GM21717 (cell line): Measurements from ENCODE around the gene YIF1A.

Experiments
- ATAC-seq: cut with Tn5 transposase; IDR thresholded peaks from one replicate; pipeline ENCODE4 v1.9.1; 2021; ENCODE audit warnings: mild to moderate bottlenecking, moderate library complexity; ENCODE audit not compliant: unreplicated experiment

The YIF1A gene

GRCh38 chr11:66248903-66249302, 40.0 kb downstream of the YIF1A start:
- no peak for ATAC-seq

GRCh38 chr11:66247801-66248200, 41.1 kb downstream of the YIF1A start:
- no peak for ATAC-seq

DNA sequence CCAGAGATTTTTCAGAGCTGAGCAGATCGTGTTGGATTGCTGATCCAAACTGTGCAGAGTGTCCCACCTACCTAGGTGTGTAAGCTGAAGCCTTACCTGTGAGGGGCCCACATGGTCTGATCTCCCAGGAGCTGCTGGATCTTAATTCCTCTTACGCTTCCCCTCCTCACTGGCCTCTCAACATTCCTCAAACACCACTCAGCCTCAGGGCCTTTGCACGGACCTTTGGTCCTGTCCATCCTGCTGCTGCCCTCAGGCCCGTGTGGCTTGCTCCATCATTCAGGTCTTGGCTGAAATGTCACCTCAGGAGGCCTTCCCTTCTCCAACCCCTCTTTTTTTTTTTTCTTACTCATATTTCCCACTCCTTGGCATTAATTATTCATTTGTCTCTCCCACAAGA, 41.6 kb downstream of the YIF1A start:
- no peak for ATAC-seq

- ATAC-seq: no peak
Observed at GRCh38 chr11:66243782-66244535, 45.0 kb downstream of the YIF1A start.

DNA sequence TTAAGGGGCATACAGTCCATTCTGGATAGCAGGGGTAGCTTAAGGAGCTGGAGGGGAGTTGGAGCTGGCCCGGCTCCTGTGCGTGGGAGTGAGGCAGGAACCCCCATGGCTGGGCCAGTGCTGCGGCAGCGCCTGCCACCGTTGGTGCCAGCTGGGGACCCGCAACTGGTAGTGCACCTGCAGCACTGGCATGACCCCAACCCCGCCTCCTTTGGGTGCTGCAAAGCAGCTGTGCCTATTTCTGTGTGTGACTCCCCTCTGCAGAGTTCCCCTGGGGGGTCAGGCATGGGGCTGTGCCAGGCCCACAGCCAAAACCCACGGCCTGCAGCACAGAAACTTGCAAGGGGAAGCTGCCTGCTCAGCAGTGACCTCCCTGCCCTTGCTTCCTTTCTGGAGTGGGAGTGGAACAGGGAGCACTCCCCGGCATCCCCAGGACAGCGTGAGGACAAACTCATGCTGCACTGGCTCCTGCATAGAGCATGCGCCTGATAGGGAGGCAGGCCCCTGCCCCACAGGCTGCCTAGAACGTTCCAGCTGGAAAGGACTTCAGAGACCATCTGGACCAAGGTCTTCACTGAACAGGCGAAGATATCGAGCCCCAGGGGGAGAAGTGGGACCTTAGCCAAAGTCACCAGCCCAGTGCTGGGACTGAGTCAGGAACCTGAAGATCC, 46.7 kb downstream of the YIF1A start:
- no peak for ATAC-seq

- no peak for ATAC-seq
Observed at GRCh38 chr11:66240781-66241136, 48.2 kb downstream of the YIF1A start.

DNA sequence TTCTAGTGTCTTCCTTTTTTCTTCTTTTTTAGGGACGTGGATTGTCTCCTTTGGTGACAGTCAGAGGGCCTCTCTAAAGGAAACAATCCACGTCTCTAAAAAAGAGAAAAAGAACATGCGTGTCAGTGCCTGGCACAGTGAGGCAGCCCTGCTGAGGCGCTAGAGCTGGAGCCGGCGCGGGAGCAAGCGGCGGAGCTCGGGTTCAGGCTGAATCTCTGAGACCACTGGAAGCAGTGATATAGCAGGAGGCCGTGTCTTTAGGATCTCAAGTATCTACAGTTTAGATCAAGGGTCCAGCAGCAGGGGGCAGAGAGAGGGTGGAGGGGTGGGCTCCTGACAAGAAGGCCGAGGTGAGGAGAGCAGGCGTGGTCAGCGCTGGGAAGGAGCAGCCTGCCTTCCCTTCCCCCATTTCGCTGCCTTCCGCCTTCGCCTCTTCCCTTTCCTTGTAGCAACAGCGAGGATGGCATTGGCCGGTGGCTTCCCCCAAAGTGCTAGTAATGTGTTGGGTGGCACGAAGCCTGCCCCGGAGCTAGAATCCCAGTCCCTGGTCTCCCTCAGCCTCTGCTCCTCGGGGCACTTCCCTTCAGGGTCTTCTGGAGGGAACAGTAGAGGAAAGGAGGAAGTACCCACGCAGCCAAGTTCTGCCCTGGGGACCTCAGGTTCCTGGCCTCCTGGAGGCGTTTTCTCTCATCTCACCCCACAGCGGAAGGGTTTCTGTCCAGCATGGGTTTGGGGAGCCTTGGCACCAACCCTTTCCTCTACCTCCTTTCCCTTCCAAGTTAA, 48.8 kb downstream of the YIF1A start:
- ATAC-seq: no peak

- no peak for ATAC-seq
Observed at GRCh38 chr11:66239511-66239910, 49.4 kb downstream of the YIF1A start.

DNA sequence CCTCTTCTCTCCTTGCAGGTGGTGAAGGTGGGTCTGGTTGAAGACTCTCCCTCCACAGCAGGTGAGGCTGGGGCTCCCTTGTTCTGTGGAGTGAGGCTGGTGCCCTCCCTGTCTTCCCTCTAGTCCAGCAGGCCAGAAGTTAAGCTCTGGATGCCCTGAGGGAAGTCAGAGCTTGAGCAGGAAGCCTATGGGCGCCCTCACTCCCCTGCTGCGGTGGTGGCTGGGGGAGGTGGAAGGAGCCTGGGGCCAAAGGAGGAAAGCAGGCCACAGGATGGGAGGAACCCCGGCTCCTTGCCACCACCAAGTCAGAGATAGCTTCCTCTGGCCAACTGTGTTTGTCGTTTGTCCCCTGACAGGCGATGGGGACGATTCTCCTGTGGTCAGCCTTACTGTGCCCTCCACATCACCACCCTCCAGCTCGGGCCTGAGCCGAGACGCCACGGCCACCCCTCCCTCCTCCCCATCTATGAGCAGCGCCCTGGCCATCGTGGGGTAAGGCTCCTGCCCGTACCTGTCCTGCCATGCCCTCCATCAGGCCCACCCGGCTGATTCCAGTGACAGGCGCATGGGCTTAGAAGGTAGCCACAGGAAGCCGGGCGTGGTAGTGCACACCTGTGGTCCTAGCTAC, 50.0 kb downstream of the YIF1A start:
- no peak for ATAC-seq

- ATAC-seq: no peak
Observed at GRCh38 chr11:66237867-66238266, 51.1 kb downstream of the YIF1A start.

GRCh38 chr11:66235141-66235540, 53.8 kb downstream of the YIF1A start:
- no peak for ATAC-seq
